ENCODE measurements around the gene AGAP2. TPM values are rescaled to one million over a fixed set of nuclear protein-coding genes. Genes with fewer than 3 reads are reported as not detected.
A peak's percentile ranks its signal among the peaks of the same experiment; 100 is the strongest.

The AGAP2 gene
- total and polyA plus RNA-seq, 9 of the 15 experiments (the other 6 are each of a cell fraction or from before 2014, with no cell fraction given): 0.04 to 0.77 (median 0.28) TPM; not detected in 1

GRCh38 chr12:57751788-57752667, 13.5 kb upstream of the AGAP2 start, which contains the start of gene CDK4 (continued):
- TF ChIP-seq, protein P1, sequence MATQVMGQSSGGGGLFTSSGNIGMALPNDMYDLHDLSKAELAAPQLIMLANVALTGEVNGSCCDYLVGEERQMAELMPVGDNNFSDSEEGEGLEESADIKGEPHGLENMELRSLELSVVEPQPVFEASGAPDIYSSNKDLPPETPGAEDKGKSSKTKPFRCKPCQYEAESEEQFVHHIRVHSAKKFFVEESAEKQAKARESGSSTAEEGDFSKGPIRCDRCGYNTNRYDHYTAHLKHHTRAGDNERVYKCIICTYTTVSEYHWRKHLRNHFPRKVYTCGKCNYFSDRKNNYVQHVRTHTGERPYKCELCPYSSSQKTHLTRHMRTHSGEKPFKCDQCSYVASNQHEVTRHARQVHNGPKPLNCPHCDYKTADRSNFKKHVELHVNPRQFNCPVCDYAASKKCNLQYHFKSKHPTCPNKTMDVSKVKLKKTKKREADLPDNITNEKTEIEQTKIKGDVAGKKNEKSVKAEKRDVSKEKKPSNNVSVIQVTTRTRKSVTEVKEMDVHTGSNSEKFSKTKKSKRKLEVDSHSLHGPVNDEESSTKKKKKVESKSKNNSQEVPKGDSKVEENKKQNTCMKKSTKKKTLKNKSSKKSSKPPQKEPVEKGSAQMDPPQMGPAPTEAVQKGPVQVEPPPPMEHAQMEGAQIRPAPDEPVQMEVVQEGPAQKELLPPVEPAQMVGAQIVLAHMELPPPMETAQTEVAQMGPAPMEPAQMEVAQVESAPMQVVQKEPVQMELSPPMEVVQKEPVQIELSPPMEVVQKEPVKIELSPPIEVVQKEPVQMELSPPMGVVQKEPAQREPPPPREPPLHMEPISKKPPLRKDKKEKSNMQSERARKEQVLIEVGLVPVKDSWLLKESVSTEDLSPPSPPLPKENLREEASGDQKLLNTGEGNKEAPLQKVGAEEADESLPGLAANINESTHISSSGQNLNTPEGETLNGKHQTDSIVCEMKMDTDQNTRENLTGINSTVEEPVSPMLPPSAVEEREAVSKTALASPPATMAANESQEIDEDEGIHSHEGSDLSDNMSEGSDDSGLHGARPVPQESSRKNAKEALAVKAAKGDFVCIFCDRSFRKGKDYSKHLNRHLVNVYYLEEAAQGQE (IDR thresholded peaks at IDR 0.05; ENCODE audit: borderline replicate concordance): peak; percentile 99
- TF ChIP-seq, protein P1 (CRISPR knock-in tag; IDR thresholded peaks at IDR 0.05; ENCODE audit: low read depth): peak; percentile 78
- TF ChIP-seq CBX3 (IDR thresholded peaks at IDR 0.05; ENCODE audit: borderline replicate concordance in 1 of 2, low read length in 2 of 2) (peak in 1 of 2 experiments; percentile 71; a peak in 1 of 3 replicates), PHB2 (IDR thresholded peaks at IDR 0.05; ENCODE audit: low read depth) (0 out of 2 replicates have a peak, but pooled peaks have one; percentile 30), CEBPG (CRISPR knock-in tag; IDR thresholded peaks at IDR 0.05) (peak; percentile 74; the same call in 1 of the 2 replicates), CEBPG (tag; conservative IDR thresholded peaks at IDR 0.05 in 1 of 2, IDR thresholded peaks at IDR 0.05 in 1 of 2) (peak; percentile 69 to 74), EP300 (IDR thresholded peaks at IDR 0.05; ENCODE audit: low read length) (peak; percentile 75), CHD1 (IDR thresholded peaks at IDR 0.05; ENCODE audit: low read length) (peak; percentile 33), SAFB2 (IDR thresholded peaks at IDR 0.05; ENCODE audit: borderline replicate concordance, low read depth, low read length, severe bottlenecking) (no peak), PYGO2 (tag; IDR thresholded peaks at IDR 0.05) (0 out of 2 replicates have a peak, but pooled peaks have one; percentile 56), CAMTA2 (CRISPR knock-in tag; conservative IDR thresholded peaks at IDR 0.05) (no peak), PATZ1 (CRISPR knock-in tag; IDR thresholded peaks at IDR 0.05; ENCODE audit: borderline replicate concordance) (peak; percentile 67; the same call in 1 of the 2 replicates), KDM5B (IDR thresholded peaks at IDR 0.05; ENCODE audit: insufficient replicate concordance, low read depth, low read length) (peak; percentile 54)
- TF ChIP-seq, protein P2, sequence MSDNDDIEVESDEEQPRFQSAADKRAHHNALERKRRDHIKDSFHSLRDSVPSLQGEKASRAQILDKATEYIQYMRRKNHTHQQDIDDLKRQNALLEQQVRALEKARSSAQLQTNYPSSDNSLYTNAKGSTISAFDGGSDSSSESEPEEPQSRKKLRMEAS (CRISPR knock-in tag; IDR thresholded peaks at IDR 0.05): peak; percentile 99
- TF ChIP-seq, protein P3, sequence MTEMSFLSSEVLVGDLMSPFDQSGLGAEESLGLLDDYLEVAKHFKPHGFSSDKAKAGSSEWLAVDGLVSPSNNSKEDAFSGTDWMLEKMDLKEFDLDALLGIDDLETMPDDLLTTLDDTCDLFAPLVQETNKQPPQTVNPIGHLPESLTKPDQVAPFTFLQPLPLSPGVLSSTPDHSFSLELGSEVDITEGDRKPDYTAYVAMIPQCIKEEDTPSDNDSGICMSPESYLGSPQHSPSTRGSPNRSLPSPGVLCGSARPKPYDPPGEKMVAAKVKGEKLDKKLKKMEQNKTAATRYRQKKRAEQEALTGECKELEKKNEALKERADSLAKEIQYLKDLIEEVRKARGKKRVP (CRISPR knock-in tag; IDR thresholded peaks at IDR 0.05): peak; percentile 38; the same call in 1 of the 2 replicates
